H1 (cell line): Measurements from ENCODE around the gene SBNO1. TPM values are rescaled to one million over a fixed set of nuclear protein-coding genes. Genes with fewer than 3 reads are reported as not detected.

Experiments used
- CTCF ChIA-PET: fragments of 300-600 bp; sonication (Branson Sonifier 250); formaldehyde crosslinking; loops from one replicate; lab custom pipeline; 2021; ENCODE audit not compliant: partially characterized antibody; lab: Charles Lee
- POLR2A ChIA-PET: fragments of 300-600 bp; sonication (Branson Sonifier 250); formaldehyde crosslinking; loops from one replicate; lab custom pipeline; 2021; ENCODE audit warnings: inconsistent platforms; ENCODE audit not compliant: partially characterized antibody; lab: Charles Lee
- DNase-seq, 2 experiments: peaks; one replicate each; pipeline versions ENCODE4 v3.0.0 to v3.0.0-alpha.2; 2010 to 2022; ENCODE audit warnings: low spot score in 2 of 2, low read depth in 1 of 2, mixed read lengths in 1 of 2
- FAIRE-seq: peaks from 2 replicates; lab custom pipeline; 2011; peaks lifted over from hg19 to GRCh38; lab: Jason Lieb, UNC
- H2AFZ ChIP-seq: 2 replicates; pipeline ENCODE4 v1.8.1; 2012; ENCODE audit warnings: low read length, inconsistent platforms
- H2AK5ac ChIP-seq: 2 replicates; pipeline ENCODE4 v1.6.1; 2013; ENCODE audit warnings: low read depth, low read length
- H2BK120ac ChIP-seq: replicated peaks from 2 replicates; pipeline ENCODE3; 2013; ENCODE audit warnings: low read depth, low read length, inconsistent platforms
- H2BK12ac ChIP-seq: 2 replicates; pipeline ENCODE4 v1.6.1; 2013; ENCODE audit warnings: low read depth, low read length
- H2BK15ac ChIP-seq: 2 replicates; pipeline ENCODE4 v1.6.1; 2013; ENCODE audit warnings: low read length
- H2BK20ac ChIP-seq: 2 replicates; pipeline ENCODE4 v1.6.1; 2013; ENCODE audit warnings: low read length
- H2BK5ac ChIP-seq: 2 replicates; pipeline ENCODE4 v1.6.1; 2013; ENCODE audit warnings: low read depth, low read length
- H3K14ac ChIP-seq: 2 replicates; pipeline ENCODE4 v1.6.1; 2013; ENCODE audit warnings: inconsistent platforms; ENCODE audit not compliant: insufficient read length
- H3K18ac ChIP-seq: 2 replicates; pipeline ENCODE4 v1.6.1; 2013; ENCODE audit warnings: low read length; ENCODE audit errors: extremely low read depth
- H3K23ac ChIP-seq: 2 replicates; pipeline ENCODE4 v1.6.1; 2013; ENCODE audit warnings: inconsistent platforms; ENCODE audit not compliant: insufficient read length
- H3K23me2 ChIP-seq: 2 replicates; pipeline ENCODE4 v1.6.1; 2013; ENCODE audit warnings: low read depth, low read length
- H3K27ac ChIP-seq: 2 replicates; pipeline ENCODE4 v1.6.1; 2011; ENCODE audit warnings: low read depth, low read length, inconsistent platforms
- H3K27me3 ChIP-seq, 4 experiments: replicated peaks in 1 of 4; 1 replicate in 1 of 4; 2 replicates in 3 of 4; pipeline versions ENCODE4 v1.6.1 to v1.8.1; 2011 to 2013; ENCODE audit warnings: low read length in 3 of 4, mild to moderate bottlenecking in 3 of 4, inconsistent platforms in 2 of 4, mixed read lengths in 2 of 4, moderate library complexity in 1 of 4; ENCODE audit not compliant: control insufficient read depth in 3 of 4, insufficient read depth in 3 of 4; ENCODE audit errors: extremely low read depth in 1 of 4
- H3K36me3 ChIP-seq, 4 experiments: 2 replicates each; pipeline versions ENCODE4 v1.6.1 to v1.8.1; 2011 to 2013; ENCODE audit warnings: mild to moderate bottlenecking in 4 of 4, low read length in 3 of 4, moderate library complexity in 2 of 4, control low read depth in 1 of 4, inconsistent platforms in 1 of 4; ENCODE audit not compliant: insufficient read depth in 4 of 4, control insufficient read depth in 2 of 4
- H3K4ac ChIP-seq: replicated peaks from 2 replicates; pipeline ENCODE3; 2013; ENCODE audit warnings: low read length, low read depth, mixed read lengths, inconsistent platforms; ENCODE audit not compliant: insufficient read length
- H3K4me1 ChIP-seq, 4 experiments: replicated peaks in 1 of 4; 1 replicate in 1 of 4; 2 replicates in 3 of 4; pipeline versions ENCODE4 v1.6.1 to v1.8.1; 2011 to 2013; ENCODE audit warnings: low read length in 3 of 4, inconsistent platforms in 2 of 4, mixed read lengths in 1 of 4; ENCODE audit not compliant: insufficient read depth in 4 of 4, control insufficient read depth in 3 of 4
- H3K4me2 ChIP-seq, 2 experiments: 2 replicates each; pipeline versions ENCODE4 v1.6.1 to v1.8.1; 2011 to 2013; ENCODE audit warnings: low read depth in 2 of 2, low read length in 2 of 2, control low read depth in 1 of 2, inconsistent platforms in 1 of 2, mild to moderate bottlenecking in 1 of 2; ENCODE audit not compliant: insufficient read depth in 1 of 2
- H3K4me3 ChIP-seq, 4 experiments: fragments of 200-600, 300-600 bp in 1 of 4; sonication (generic), shearing (Covaris generic), sonication (Bioruptor Twin) in 1 of 4; 2 replicates each; pipeline versions ENCODE4 v1.5.1 to v1.8.1; 2011 to 2016; ENCODE audit warnings: low read length in 4 of 4, low read depth in 3 of 4, control low read depth in 2 of 4, inconsistent platforms in 2 of 4, mild to moderate bottlenecking in 2 of 4, mixed read lengths in 1 of 4, moderate library complexity in 1 of 4; ENCODE audit not compliant: insufficient read depth in 2 of 4; ENCODE audit errors: extremely low read depth in 1 of 4
- H3K56ac ChIP-seq: replicated peaks from 2 replicates; pipeline ENCODE3; 2013; ENCODE audit warnings: low read depth, mild to moderate bottlenecking, mixed read lengths, low read length, inconsistent platforms; ENCODE audit not compliant: insufficient read length
- H3K79me1 ChIP-seq: 2 replicates; pipeline ENCODE4 v1.6.1; 2013; ENCODE audit warnings: low read depth, low read length, control low read depth
- H3K79me2 ChIP-seq, 2 experiments: 2 replicates each; pipeline versions ENCODE4 v1.6.1 to v1.8.1; 2012 to 2013; ENCODE audit warnings: low read length in 2 of 2, mild to moderate bottlenecking in 2 of 2, inconsistent platforms in 1 of 2; ENCODE audit not compliant: insufficient read depth in 2 of 2, control insufficient read depth in 1 of 2
- H3K9ac ChIP-seq, 4 experiments: replicated peaks in 1 of 4; 1 replicate in 1 of 4; 2 replicates in 3 of 4; pipeline versions ENCODE4 v1.6.1 to v1.8.1; 2011 to 2013; ENCODE audit warnings: low read depth in 3 of 4, low read length in 3 of 4, control low read depth in 2 of 4, mild to moderate bottlenecking in 2 of 4, moderate library complexity in 2 of 4, inconsistent platforms in 1 of 4; ENCODE audit errors: extremely low read depth in 1 of 4
- H3K9me3 ChIP-seq, 2 experiments: 2 replicates each; pipeline versions ENCODE4 v1.6.1 to v1.8.1; 2012 to 2013; ENCODE audit warnings: mild to moderate bottlenecking in 2 of 2, moderate library complexity in 2 of 2, control low read depth in 1 of 2, inconsistent platforms in 1 of 2, low read depth in 1 of 2, low read length in 1 of 2, mixed read lengths in 1 of 2; ENCODE audit not compliant: insufficient read depth in 2 of 2
- H4K20me1 ChIP-seq, 2 experiments: replicated peaks in 1 of 2; 2 replicates each; pipeline versions ENCODE3 to v1.8.1; 2011 to 2013; ENCODE audit warnings: inconsistent platforms in 2 of 2, low read length in 2 of 2, mild to moderate bottlenecking in 1 of 2; ENCODE audit not compliant: insufficient read depth in 2 of 2, control insufficient read depth in 1 of 2
- H4K5ac ChIP-seq: 2 replicates; pipeline ENCODE4 v1.6.1; 2013; ENCODE audit warnings: low read length, low read depth, mixed read lengths, inconsistent platforms; ENCODE audit not compliant: insufficient read length
- H4K8ac ChIP-seq: 2 replicates; pipeline ENCODE4 v1.8.0; 2013; ENCODE audit warnings: mild to moderate bottlenecking, moderate library complexity, low read length, inconsistent platforms; ENCODE audit not compliant: insufficient read depth; ENCODE audit errors: extremely low read depth
- H4K91ac ChIP-seq: replicated peaks from 2 replicates; pipeline ENCODE3; 2013; ENCODE audit warnings: low read length, mixed read lengths, inconsistent platforms; ENCODE audit not compliant: insufficient read length
- BACH1 ChIP-seq: IDR thresholded peaks from 2 replicates; pipeline ENCODE4 v1.6.1; 2012; ENCODE audit warnings: low read length, improper control_type of control experiment
- BCL11A ChIP-seq, 2 experiments: IDR thresholded peaks; one replicate each; pipeline ENCODE4 v1.6.1; 2011; ENCODE audit warnings: low read depth in 2 of 2, low read length in 2 of 2, mild to moderate bottlenecking in 2 of 2
- CBX5 ChIP-seq: fragments of 300-800, 300-1000 bp; sonication (generic); IDR thresholded peaks from 2 replicates; pipeline ENCODE4 v1.7.1; 2016; ENCODE audit warnings: antibody characterized with exemption, low read length, low read depth
- MAFK ChIP-seq: IDR thresholded peaks from 2 replicates; pipeline ENCODE4 v1.6.1; 2012; ENCODE audit warnings: low read depth, mild to moderate bottlenecking, improper control_type of control experiment, low read length
- PHF8 ChIP-seq: fragments of 200-600 bp; sonication (generic); conservative IDR thresholded peaks from 2 replicates; pipeline ENCODE4 v1.7.1; 2012; ENCODE audit warnings: low read depth, mild to moderate bottlenecking, inconsistent platforms, low read length, moderate library complexity
- POLR2AphosphoS5 ChIP-seq: IDR thresholded peaks from 2 replicates; pipeline ENCODE4 v1.6.1; 2011; ENCODE audit warnings: low read depth, low read length
- POU5F1 ChIP-seq: IDR thresholded peaks from 2 replicates; pipeline ENCODE4 v1.6.1; 2011; ENCODE audit warnings: low read depth, mild to moderate bottlenecking, low read length, moderate library complexity
- RBBP5 ChIP-seq: IDR thresholded peaks from 2 replicates; pipeline ENCODE4 v1.7.1; 2012; ENCODE audit warnings: low read depth, mild to moderate bottlenecking, inconsistent platforms, low read length, moderate library complexity, borderline replicate concordance
- RFX5 ChIP-seq: IDR thresholded peaks from 2 replicates; pipeline ENCODE4 v1.6.1; 2011; ENCODE audit warnings: low read depth, low read length, improper control_type of control experiment, borderline replicate concordance
- RXRA ChIP-seq: IDR thresholded peaks from 2 replicates; pipeline ENCODE4 v1.6.1; 2011; ENCODE audit warnings: low read depth, mild to moderate bottlenecking, low read length, moderate library complexity; ENCODE audit not compliant: insufficient read depth
- SIRT6 ChIP-seq: IDR thresholded peaks from one replicate; pipeline ENCODE4 v1.7.1; 2012; ENCODE audit warnings: low read length, inconsistent platforms
- SUZ12 ChIP-seq: fragments of 200-600 bp; sonication (generic); IDR thresholded peaks from 2 replicates; pipeline ENCODE4 v1.6.1; 2012; ENCODE audit warnings: mild to moderate bottlenecking, inconsistent platforms, low read length, moderate library complexity, mixed read lengths
- TEAD4 ChIP-seq: IDR thresholded peaks from 2 replicates; pipeline ENCODE4 v1.6.1; 2012; ENCODE audit warnings: low read depth, low read length, inconsistent platforms, mixed read lengths
- WGBS, 2 experiments: shearing (Covaris generic) in 1 of 2; methylation state at CpG; one replicate each; pipeline versions ENCODE4 v1.1.6 to v1.1.7; 2013 to 2015; ENCODE audit warnings: low lambda C conversion rate in 2 of 2, mixed read lengths in 2 of 2, inconsistent platforms in 1 of 2, low coverage in 1 of 2, missing lambda C conversion rate in 1 of 2; ENCODE audit not compliant: insufficient replicate concordance in 2 of 2, insufficient coverage in 1 of 2, insufficient read length in 1 of 2; ENCODE audit errors: extremely low coverage in 1 of 2, missing lambda C conversion rate in 1 of 2; 5-methylcytosine and 5-hydroxymethylcytosine counted together
- polyA plus RNA-seq, 7 experiments: library from polyadenylated mRNA; depleted of rRNA in 3 of 7; stranded (reverse) in 5 of 7; unstranded in 2 of 7; fragments of >200 nt in 5 of 7; fragments of 200-250 nt in 2 of 7; gene quantifications; 1 replicate in 5 of 7; 2 replicates in 1 of 7; 4 replicates in 1 of 7; pipeline versions ENCODE4 v1.2.1 to v1.2.3, GENCODE V29; 2011 to 2013; ENCODE audit warnings: missing spikeins in 2 of 7, mixed read lengths in 2 of 7
- total RNA-seq: library from RNA; stranded (reverse); fragmentation: NEBNext Ultra II Directional; extraction: Animal tissue kit (Norgen Biotek cat#: 25700); gene quantifications from 2 replicates; pipeline ENCODE4 v1.2.1, GENCODE V29; 2021

Gene SBNO1
- total and polyA plus RNA-seq, 2 of the 8 experiments (the other 6 are each of a cell fraction or from before 2014, with no cell fraction given) = 6.7 to 57.7 TPM

DNA sequence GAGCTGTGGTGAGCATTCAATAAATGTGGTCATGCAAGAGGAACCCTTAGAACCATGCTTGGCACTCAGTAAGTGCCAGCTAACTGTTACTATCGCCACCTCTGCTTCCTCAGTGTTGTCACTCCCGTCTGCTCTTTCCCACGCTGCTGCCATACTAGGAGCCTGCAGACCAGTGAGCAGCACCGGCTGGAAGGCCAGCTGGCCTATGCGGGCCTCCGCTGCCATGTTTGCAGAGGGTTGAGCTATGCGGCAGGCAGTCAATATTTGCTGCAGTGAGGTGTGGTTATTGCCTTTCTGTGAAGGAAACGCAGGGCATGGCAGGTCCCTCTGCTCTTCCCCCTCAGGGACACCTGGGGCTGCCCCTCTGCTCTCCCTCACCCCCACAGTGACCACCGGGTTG is 32.3 kb upstream of the SBNO1 start:
- no peak overlapping the region for H3K14ac ChIP-seq
- H4K91ac ChIP-seq = no peak overlapping the region
- 93% methylated on average over 9 of the region's 9 CpGs; no CpG with 5 or more reads in 1 of the 2 experiments for WGBS, 2 experiments
- no peak overlapping the region for H3K9ac ChIP-seq
- no peaks in the 10 kb centered on the region for H3K23me2 ChIP-seq
- H3K4me1 ChIP-seq = no peaks in the 10 kb centered on the region
- H2AFZ ChIP-seq = no peak overlapping the region
- no peak overlapping the region for H3K4me2 ChIP-seq
- H3K23ac ChIP-seq = no peak overlapping the region
- ChIA-PET CTCF (interaction anchor here (0.5 to 1.1 kb wide), 5 partner anchors 9 to 186 kb away, joined by 3 to 4 read pairs (median 3); partner anchors contain the start of gene KMT5A), POLR2A (interaction anchor here (1.0 to 1.4 kb wide), 5 partner anchors 10 to 166 kb away, joined by 3 to 5 read pairs (median 3); partner anchors contain the start of gene SNRNP35)
- H3K4ac ChIP-seq = no peak overlapping the region
- H2BK120ac ChIP-seq = no peak overlapping the region
- peaks cover 10 to 29% of the 10 kb centered on the region in 2 experiments for H4K20me1 ChIP-seq
- H2BK15ac ChIP-seq = no peak overlapping the region
- no peak overlapping the region for H3K18ac ChIP-seq
- no peaks in the 10 kb centered on the region for H3K9me3 ChIP-seq
- no peak overlapping the region for H4K8ac ChIP-seq
- H2BK12ac ChIP-seq = no peak overlapping the region
- H2AK5ac ChIP-seq = no peak overlapping the region
- no peak for DNase-seq
- H2BK20ac ChIP-seq = no peak overlapping the region
- no peak overlapping the region for H3K4me3 ChIP-seq
- no peaks in the 10 kb centered on the region for H3K79me2 ChIP-seq
- no peak overlapping the region for H3K56ac ChIP-seq
- H3K79me1 ChIP-seq = no peaks in the 10 kb centered on the region
- TF ChIP-seq RFX5 (no peak), RBBP5 (no peak), BCL11A (IDR thresholded peaks at IDR 0.05; ENCODE audit: low read depth in 2 of 2, low read length in 2 of 2) (no peak), MAFK (no peak), RXRA (no peak), SIRT6 (no peak), CBX5 (no peak), POLR2AphosphoS5 (no peak), BACH1 (no peak), TEAD4 (no peak), PHF8 (no peak), SUZ12 (no peak), POU5F1 (no peak)
- H2BK5ac ChIP-seq = no peak overlapping the region
- peaks cover 1 to 32% (median 21%) of the 10 kb centered on the region in 4 experiments for H3K27me3 ChIP-seq
- peaks cover 2 to 10% (median 7%) of the 10 kb centered on the region in 4 experiments; a peak in 6 of 8 replicates for H3K36me3 ChIP-seq
- H3K27ac ChIP-seq = no peak overlapping the region
- FAIRE-seq = no peak
- no peak overlapping the region for H4K5ac ChIP-seq
